Astrocyte of the cerebellum (primary cell): ENCODE data around the gene KHDRBS1.
"Not testable (repeated sequence)": the region's sequence is repeated elsewhere in the genome, so short reads cannot be mapped to it uniquely, and the experiment has no call there.

Experiments
- DNase-seq: peaks from one replicate; pipeline ENCODE4 v3.0.0-alpha.2; 2011; ENCODE audit warnings: low read depth
- H3K4me3 ChIP-seq: 2 replicates; pipeline ENCODE4 v1.5.1; 2011; ENCODE audit warnings: mild to moderate bottlenecking, low read depth, low read length, moderate library complexity
- CTCF ChIP-seq: IDR thresholded peaks from 2 replicates; pipeline ENCODE4 v1.5.1; 2012; ENCODE audit warnings: low read length, low read depth, moderate library complexity, mild to moderate bottlenecking; ENCODE audit errors: missing control alignments
- in situ Hi-C: cut with HindIII; loops from 2 replicates; pipeline ENCODE4 v1.10.0; 2017; ENCODE audit warnings: low sequenced_read_pairs

KHDRBS1 gene

GRCh38 chr1:31989964-31990363 lies 23.7 kb upstream of the KHDRBS1 start:
- DNase-seq, result no peak
- TF ChIP-seq CTCF, result no peak
- H3K4me3 ChIP-seq, result no peak overlapping the region
- in situ Hi-C loops, result no loop called here

- no peak overlapping the region for H3K4me3 ChIP-seq
- no peak for TF ChIP-seq CTCF
- DNase-seq, result no peak
- in situ Hi-C loops, result no loop called here
Measured at GRCh38 chr1:31991182-31991581, 22.5 kb upstream of the KHDRBS1 start.

GRCh38 chr1:31995263-31995662 lies 18.4 kb upstream of the KHDRBS1 start:
- in situ Hi-C loops, result no loop called here
- no peak for TF ChIP-seq CTCF
- H3K4me3 ChIP-seq, result no peak overlapping the region
- no peak for DNase-seq

- DNase-seq, H3K4me3 ChIP-seq, in situ Hi-C loops: not testable (repeated sequence)
Measured at GRCh38 chr1:31996121-31996520, 17.5 kb upstream of the KHDRBS1 start.

- no peak for DNase-seq
- no peak overlapping the region for H3K4me3 ChIP-seq
- TF ChIP-seq CTCF, result no peak
- in situ Hi-C loops, result no loop called here
Measured at GRCh38 chr1:32001863-32002262, 11.8 kb upstream of the KHDRBS1 start.

GRCh38 chr1:32002285-32002684 lies 11.4 kb upstream of the KHDRBS1 start:
- in situ Hi-C loops, result not testable (repeated sequence)

GRCh38 chr1:32005522-32005921 lies 8.1 kb upstream of the KHDRBS1 start:
- no peak overlapping the region for H3K4me3 ChIP-seq
- in situ Hi-C loops, result no loop called here
- DNase-seq, result no peak
- TF ChIP-seq CTCF, result no peak

More at GRCh38 chr1:32002285-32002684, 11.4 kb upstream of the KHDRBS1 start:
- not testable (repeated sequence) for H3K4me3 ChIP-seq, DNase-seq

GRCh38 chr1:32007591-32007940 lies 6.1 kb upstream of the KHDRBS1 start:
- H3K4me3 ChIP-seq, result no peak overlapping the region
- no peak for DNase-seq
- no peak for TF ChIP-seq CTCF
- in situ Hi-C loops, result no loop called here
